GM12891 (cell line): ENCODE results near the gene SMCHD1.
"Not testable (repeated sequence)": the region's sequence is repeated elsewhere in the genome, so short reads cannot be mapped to it uniquely, and the experiment has no call there.

Source experiments
- POLR2A ChIP-seq: IDR thresholded peaks from 2 replicates; pipeline ENCODE4 v1.6.1; 2011; ENCODE audit warnings: low read depth, low read length, control low read depth
- POLR2AphosphoS5 ChIP-seq: IDR thresholded peaks from 2 replicates; pipeline ENCODE4 v1.6.1; 2011; ENCODE audit warnings: low read depth, low read length, control low read depth

GRCh38 chr18:2740082-2740481 is 84.6 kb downstream of the SMCHD1 start:
- not testable (repeated sequence) for TF ChIP-seq POLR2A, POLR2AphosphoS5
